Measurements from ENCODE around the gene ZBTB20. TPM values are rescaled to one million over a fixed set of nuclear protein-coding genes. Genes with fewer than 3 reads are reported as not detected.

Gene ZBTB20
- total and polyA plus RNA-seq, 2 experiments from 2014 or later = 15.7 to 37.3 TPM

DNA sequence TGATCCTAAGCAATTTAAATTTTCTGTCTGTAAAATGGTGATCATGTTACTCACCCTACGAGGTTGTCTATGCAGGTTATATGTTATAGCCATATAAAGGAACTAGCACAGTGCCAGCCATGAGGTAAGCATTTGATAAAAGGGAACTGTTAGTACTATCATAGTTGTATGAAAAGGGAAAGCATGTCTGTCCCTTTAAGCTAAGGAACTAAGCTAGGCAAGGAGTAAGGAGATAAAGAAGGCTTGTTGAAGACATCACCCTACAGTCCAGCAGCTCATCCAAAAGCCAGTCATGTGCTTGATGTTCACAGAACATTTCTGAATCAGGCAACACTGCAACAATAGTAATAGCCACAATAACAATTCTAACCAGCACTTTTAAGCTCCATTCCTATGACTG is 243.9 kb downstream of the ZBTB20 start:
- Histone ChIP-seq H3K27ac (peak overlapping the region; percentile 49), H3K27me3 (no peaks in the 10 kb centered on the region), H3K9me3 (ENCODE audit: low read depth) (no peaks in the 10 kb centered on the region), H3K36me3 (no peaks in the 10 kb centered on the region), H3K4me3 (no peak overlapping the region), H3K4me1 (ENCODE audit: low read depth) (peaks cover 11% of the 10 kb centered on the region)
- TF ChIP-seq, protein P1, sequence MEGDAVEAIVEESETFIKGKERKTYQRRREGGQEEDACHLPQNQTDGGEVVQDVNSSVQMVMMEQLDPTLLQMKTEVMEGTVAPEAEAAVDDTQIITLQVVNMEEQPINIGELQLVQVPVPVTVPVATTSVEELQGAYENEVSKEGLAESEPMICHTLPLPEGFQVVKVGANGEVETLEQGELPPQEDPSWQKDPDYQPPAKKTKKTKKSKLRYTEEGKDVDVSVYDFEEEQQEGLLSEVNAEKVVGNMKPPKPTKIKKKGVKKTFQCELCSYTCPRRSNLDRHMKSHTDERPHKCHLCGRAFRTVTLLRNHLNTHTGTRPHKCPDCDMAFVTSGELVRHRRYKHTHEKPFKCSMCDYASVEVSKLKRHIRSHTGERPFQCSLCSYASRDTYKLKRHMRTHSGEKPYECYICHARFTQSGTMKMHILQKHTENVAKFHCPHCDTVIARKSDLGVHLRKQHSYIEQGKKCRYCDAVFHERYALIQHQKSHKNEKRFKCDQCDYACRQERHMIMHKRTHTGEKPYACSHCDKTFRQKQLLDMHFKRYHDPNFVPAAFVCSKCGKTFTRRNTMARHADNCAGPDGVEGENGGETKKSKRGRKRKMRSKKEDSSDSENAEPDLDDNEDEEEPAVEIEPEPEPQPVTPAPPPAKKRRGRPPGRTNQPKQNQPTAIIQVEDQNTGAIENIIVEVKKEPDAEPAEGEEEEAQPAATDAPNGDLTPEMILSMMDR (IDR thresholded peaks at IDR 0.05; ENCODE audit: low read depth, low read length) = no peak
- no peak for DNase-seq (ENCODE audit: low read depth in 1 of 2, low spot score in 1 of 2)

DNA sequence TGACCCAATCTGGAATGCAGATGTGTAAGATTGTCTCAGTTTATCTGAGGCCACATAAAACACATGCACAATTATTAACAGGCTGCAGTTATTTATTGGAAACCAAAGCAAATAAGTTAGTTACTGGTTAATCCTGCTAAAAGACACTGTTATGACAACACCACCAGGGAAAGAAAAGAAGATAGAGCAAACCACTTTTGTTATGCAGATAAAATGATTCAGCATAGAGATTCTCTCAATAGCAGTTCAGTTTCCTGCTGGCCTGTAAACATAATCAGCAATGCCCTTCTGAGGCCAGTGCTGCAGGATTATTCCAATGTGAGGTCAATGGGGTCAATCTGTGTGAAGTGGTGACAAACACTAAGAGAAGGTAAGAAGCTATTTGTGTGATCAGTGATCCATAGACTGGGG is 244.4 kb downstream of the ZBTB20 start:
- peak in 1 of 2 donors; percentile 25 for DNase-seq (ENCODE audit: low read depth in 1 of 2, low spot score in 1 of 2)
- no peaks in the 10 kb centered on the region for H3K9me3 ChIP-seq (ENCODE audit: low read depth)
- TF ChIP-seq, protein P1 (IDR thresholded peaks at IDR 0.05; ENCODE audit: low read depth, low read length) = no peak
- no peaks in the 10 kb centered on the region for H3K27me3 ChIP-seq
- H3K36me3 ChIP-seq = no peaks in the 10 kb centered on the region
- H3K4me3 ChIP-seq = no peak overlapping the region
- peak overlapping the region; percentile 49 for H3K27ac ChIP-seq
- peaks cover 11% of the 10 kb centered on the region for H3K4me1 ChIP-seq (ENCODE audit: low read depth)

DNA sequence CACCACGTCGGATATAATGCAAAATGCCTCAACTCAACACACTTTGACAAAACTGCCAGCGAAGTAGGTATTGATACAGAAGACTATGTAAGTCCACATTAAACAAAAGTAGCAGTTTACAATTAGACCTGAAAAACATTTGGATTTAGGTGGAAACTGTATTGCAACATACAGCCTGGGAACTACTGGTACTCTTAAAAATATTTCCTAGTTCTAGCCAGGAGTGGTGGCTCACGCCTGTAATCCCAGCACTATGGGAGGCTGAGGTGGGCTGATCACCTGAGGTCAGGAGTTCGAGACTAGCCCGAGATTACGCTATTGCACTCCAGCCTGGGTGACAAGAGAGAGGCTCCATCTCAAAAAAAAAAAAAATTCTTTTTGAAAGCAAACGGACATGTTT is 246.2 kb downstream of the ZBTB20 start:
- Histone ChIP-seq H3K9me3 (ENCODE audit: low read depth) (no peaks in the 10 kb centered on the region), H3K4me1 (ENCODE audit: low read depth) (peaks cover 11% of the 10 kb centered on the region), H3K27ac (no peak overlapping the region), H3K4me3 (no peak overlapping the region), H3K36me3 (no peaks in the 10 kb centered on the region), H3K27me3 (no peaks in the 10 kb centered on the region)
- peak in 1 of 2 donors; percentile 15 for DNase-seq (ENCODE audit: low read depth in 1 of 2, low spot score in 1 of 2)
- TF ChIP-seq, protein P1 (IDR thresholded peaks at IDR 0.05; ENCODE audit: low read depth, low read length) = no peak

DNA sequence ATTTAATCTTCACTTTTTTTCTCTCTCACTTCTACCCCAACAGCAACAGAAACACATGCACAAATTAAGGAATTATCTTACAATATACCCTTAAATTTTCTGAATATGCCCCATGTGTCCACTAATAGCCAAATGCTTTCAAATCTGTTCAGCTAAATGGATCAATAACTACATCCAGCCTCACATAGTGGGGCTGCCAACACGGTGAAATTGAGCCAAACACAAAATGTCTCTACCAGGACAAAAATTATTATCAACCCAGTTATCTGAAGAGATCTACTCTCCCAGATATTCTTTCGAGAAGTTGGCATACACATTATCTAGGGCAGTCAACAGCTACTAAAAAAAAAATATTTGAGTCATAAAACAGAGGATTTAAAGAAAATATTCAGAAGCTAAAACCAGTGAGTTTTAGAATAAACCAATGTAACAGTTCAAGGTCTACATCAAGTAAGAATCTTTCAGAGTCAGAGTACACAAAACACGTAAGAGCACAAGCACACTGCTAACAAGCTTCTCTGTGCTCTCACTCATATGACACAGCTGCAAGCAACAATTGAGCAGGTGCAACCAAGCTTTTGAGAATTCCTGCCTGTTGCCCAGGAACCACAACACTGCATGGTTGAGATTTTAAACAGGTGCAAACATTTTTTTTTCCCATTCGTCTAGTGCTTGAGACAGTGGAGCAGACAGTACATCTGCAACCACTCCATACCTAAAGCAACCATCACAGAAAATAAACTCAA is 247.7 kb downstream of the ZBTB20 start:
- no peaks in the 10 kb centered on the region for H3K36me3 ChIP-seq
- H3K9me3 ChIP-seq (ENCODE audit: low read depth) = no peaks in the 10 kb centered on the region
- no peak overlapping the region for H3K27ac ChIP-seq
- TF ChIP-seq, protein P1 (IDR thresholded peaks at IDR 0.05; ENCODE audit: low read depth, low read length) = no peak
- DNase-seq (ENCODE audit: low read depth in 1 of 2, low spot score in 1 of 2) = peak in 1 of 2 donors; percentile 11
- H3K4me3 ChIP-seq = no peak overlapping the region
- H3K4me1 ChIP-seq (ENCODE audit: low read depth) = peaks cover 11% of the 10 kb centered on the region
- H3K27me3 ChIP-seq = no peaks in the 10 kb centered on the region

DNA sequence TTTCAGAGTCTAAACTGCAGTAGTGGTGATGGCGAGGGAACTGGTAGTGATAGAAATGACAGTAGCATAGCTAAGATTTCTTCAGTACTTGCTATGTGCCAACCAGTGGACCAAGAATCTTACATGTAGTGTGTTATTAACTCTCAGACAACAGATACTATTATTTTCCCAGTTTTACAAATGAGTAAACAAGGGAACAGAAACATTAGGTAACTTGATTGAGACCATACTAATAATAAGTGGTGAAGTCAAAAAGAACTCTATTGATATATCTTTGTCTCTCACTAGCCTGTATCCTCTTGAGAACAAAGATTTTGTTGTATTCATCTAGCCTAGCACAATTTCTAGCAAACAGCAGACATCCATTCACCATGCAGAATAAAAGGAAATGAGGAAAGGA is 250.1 kb downstream of the ZBTB20 start:
- Histone ChIP-seq H3K36me3 (no peaks in the 10 kb centered on the region), H3K4me1 (ENCODE audit: low read depth) (no peaks in the 10 kb centered on the region), H3K27ac (no peak overlapping the region), H3K27me3 (no peaks in the 10 kb centered on the region), H3K9me3 (ENCODE audit: low read depth) (no peaks in the 10 kb centered on the region), H3K4me3 (no peak overlapping the region)
- DNase-seq (ENCODE audit: low read depth in 1 of 2, low spot score in 1 of 2) = no peak
- TF ChIP-seq, protein P1 (IDR thresholded peaks at IDR 0.05; ENCODE audit: low read depth, low read length) = no peak
